ENCODE measurements around the gene DDAH2. TPM values are rescaled to one million over a fixed set of nuclear protein-coding genes. Genes with fewer than 3 reads are reported as not detected.

The DDAH2 gene
- total and polyA plus RNA-seq, 10 of the 15 experiments (the other 5 are each of a cell fraction or from before 2014, with no cell fraction given): 0.35 to 9.9 (median 6.2) TPM

DNA sequence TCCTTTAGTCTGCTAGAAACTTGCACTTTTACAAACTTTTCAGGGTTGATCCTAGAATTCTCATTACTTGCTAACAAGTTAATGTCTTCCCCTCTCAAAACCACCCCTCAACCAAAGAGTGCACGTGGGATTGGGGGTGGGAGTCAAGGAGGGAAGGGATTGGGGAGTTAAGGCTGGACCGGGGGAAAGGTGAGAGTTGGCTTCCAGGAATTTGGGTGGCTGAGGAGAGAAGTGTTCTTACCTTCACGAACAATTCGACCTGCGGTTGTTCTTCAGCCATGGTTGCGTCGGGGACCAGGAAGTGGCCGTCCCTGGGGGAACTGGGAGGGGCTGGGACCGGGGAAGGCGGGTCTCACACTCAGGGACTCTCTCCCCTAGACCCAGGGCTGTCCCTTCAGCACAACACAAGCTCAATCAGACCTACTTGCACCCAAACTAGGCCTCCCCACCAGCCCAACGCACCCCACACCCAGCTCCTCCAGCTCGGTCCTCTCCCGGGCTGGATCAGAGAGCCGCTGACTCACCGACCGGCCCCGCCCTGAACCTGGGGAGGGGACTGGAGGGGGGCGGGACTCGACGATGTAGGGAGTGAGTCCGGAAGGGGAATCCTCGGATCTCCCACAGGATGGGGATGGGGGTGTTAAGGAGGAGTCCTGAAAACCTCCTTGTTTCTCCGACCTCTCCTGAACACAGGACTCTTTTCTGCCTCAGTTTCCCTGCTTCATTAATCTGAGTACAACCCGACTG, 7.1 kb upstream of the DDAH2 start, which contains the start of gene CLIC1 (continued):
- TF ChIP-seq BCL11A (IDR thresholded peaks at IDR 0.05; ENCODE audit: low read depth, low read length) (0 out of 2 replicates have a peak, but pooled peaks have one; percentile 35), RBBP5 (conservative IDR thresholded peaks at IDR 0.05) (no peak), SP1 (IDR thresholded peaks at IDR 0.05; ENCODE audit: low read depth, low read length) (peak; percentile 12), POLR2AphosphoS5 (IDR thresholded peaks at IDR 0.05; ENCODE audit: low read length) (peak; percentile 82), RAD21 (IDR thresholded peaks at IDR 0.05; ENCODE audit: insufficient read depth, low read depth, low read length) (no peak), ZNF24 (IDR thresholded peaks at IDR 0.05) (no peak), NRF1 (conservative IDR thresholded peaks at IDR 0.05; ENCODE audit: low read depth, low read length) (no peak), SUPT20H (IDR thresholded peaks at IDR 0.05; ENCODE audit: borderline replicate concordance, control insufficient read depth, low read depth, low read length) (no peak), MYB (IDR thresholded peaks at IDR 0.05; ENCODE audit: borderline replicate concordance, low read depth, low read length) (0 out of 2 replicates have a peak, but pooled peaks have one; percentile 66), EP300 (IDR thresholded peaks at IDR 0.05; ENCODE audit: borderline replicate concordance in 1 of 2, control insufficient read depth in 1 of 2, low read depth in 2 of 2, low read length in 2 of 2) (no peak), CBFB (IDR thresholded peaks at IDR 0.05; ENCODE audit: low read depth) (0 out of 2 replicates have a peak, but pooled peaks have one; percentile 28), CBX3 (IDR thresholded peaks at IDR 0.05; ENCODE audit: borderline replicate concordance, low read depth) (no peak), ZSCAN29 (IDR thresholded peaks at IDR 0.05) (no peak), ZNF274 (IDR thresholded peaks at IDR 0.05; ENCODE audit: insufficient read depth, insufficient read length) (no peak), FOXK2 (IDR thresholded peaks at IDR 0.05) (no peak), JUNB (IDR thresholded peaks at IDR 0.05) (no peak; the same call in 1 of the 2 replicates), MTA2 (IDR thresholded peaks at IDR 0.05; ENCODE audit: low read depth) (peak; percentile 23; the same call in 1 of the 2 replicates), ZNF217 (IDR thresholded peaks at IDR 0.05) (no peak), YBX1 (IDR thresholded peaks at IDR 0.05) (no peak), SREBF2 (IDR thresholded peaks at IDR 0.05; ENCODE audit: low read length) (no peak), NFIC (IDR thresholded peaks at IDR 0.05; ENCODE audit: low read depth, low read length) (no peak)
- TF ChIP-seq, protein P1, sequence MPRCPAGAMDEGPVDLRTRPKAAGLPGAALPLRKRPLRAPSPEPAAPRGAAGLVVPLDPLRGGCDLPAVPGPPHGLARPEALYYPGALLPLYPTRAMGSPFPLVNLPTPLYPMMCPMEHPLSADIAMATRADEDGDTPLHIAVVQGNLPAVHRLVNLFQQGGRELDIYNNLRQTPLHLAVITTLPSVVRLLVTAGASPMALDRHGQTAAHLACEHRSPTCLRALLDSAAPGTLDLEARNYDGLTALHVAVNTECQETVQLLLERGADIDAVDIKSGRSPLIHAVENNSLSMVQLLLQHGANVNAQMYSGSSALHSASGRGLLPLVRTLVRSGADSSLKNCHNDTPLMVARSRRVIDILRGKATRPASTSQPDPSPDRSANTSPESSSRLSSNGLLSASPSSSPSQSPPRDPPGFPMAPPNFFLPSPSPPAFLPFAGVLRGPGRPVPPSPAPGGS (IDR thresholded peaks at IDR 0.05; ENCODE audit: borderline replicate concordance, insufficient read depth, low read depth, low read length, poor library complexity, severe bottlenecking): no peak
- TF ChIP-seq, protein P2, sequence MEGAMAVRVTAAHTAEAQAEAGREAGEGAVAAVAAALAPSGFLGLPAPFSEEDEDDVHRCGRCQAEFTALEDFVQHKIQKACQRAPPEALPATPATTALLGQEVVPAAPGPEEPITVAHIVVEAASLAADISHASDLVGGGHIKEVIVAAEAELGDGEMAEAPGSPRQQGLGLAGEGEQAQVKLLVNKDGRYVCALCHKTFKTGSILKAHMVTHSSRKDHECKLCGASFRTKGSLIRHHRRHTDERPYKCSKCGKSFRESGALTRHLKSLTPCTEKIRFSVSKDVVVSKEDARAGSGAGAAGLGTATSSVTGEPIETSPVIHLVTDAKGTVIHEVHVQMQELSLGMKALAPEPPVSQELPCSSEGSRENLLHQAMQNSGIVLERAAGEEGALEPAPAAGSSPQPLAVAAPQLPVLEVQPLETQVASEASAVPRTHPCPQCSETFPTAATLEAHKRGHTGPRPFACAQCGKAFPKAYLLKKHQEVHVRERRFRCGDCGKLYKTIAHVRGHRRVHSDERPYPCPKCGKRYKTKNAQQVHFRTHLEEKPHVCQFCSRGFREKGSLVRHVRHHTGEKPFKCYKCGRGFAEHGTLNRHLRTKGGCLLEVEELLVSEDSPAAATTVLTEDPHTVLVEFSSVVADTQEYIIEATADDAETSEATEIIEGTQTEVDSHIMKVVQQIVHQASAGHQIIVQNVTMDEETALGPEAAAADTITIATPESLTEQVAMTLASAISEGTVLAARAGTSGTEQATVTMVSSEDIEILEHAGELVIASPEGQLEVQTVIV (IDR thresholded peaks at IDR 0.05; ENCODE audit: borderline replicate concordance, partially characterized antibody): peak; percentile 82
- TF ChIP-seq, protein P3, sequence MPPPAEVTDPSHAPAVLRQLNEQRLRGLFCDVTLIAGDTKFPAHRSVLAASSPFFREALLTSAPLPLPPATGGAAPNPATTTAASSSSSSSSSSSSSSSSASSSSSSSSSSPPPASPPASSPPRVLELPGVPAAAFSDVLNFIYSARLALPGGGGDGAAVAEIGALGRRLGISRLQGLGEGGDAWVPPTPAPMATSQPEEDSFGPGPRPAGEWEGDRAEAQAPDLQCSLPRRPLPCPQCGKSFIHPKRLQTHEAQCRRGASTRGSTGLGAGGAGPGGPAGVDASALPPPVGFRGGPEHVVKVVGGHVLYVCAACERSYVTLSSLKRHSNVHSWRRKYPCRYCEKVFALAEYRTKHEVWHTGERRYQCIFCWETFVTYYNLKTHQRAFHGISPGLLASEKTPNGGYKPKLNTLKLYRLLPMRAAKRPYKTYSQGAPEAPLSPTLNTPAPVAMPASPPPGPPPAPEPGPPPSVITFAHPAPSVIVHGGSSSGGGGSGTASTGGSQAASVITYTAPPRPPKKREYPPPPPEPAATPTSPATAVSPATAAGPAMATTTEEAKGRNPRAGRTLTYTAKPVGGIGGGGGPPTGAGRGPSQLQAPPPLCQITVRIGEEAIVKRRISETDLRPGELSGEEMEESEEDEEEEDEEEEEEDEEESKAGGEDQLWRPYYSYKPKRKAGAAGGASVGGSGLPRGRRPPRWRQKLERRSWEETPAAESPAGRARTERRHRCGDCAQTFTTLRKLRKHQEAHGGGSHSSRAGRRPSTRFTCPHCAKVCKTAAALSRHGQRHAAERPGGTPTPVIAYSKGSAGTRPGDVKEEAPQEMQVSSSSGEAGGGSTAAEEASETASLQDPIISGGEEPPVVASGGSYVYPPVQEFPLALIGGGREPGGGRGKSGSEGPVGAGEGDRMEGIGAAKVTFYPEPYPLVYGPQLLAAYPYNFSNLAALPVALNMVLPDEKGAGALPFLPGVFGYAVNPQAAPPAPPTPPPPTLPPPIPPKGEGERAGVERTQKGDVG (CRISPR knock-in tag; IDR thresholded peaks at IDR 0.05): no peak
